Measurements from ENCODE around the gene DLL1.

DNA sequence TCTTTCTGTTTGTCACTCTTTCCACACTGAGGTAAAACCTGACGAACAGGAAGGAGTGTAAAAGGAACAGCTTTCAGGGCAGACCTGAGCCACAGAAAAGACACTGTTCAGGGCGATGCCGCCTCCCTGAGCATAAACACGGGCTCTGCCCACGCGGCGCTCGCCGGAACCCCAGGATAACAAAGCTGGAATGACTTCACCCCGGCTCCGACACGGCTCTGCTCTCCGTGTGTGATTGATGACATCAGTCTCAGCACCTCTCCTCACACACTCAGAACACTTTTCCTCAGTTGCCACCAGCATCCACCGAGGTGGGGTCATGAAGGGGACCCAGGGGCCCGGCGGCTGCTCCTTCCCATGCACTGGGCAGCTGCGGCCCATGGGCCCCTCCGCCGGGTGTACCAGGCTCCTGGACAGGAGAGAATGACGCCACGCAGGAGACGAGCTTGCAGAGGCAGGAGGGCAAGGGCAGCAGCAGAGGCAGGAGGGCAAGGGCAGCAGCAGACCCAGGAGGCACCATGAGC lies 43.6 kb downstream of the DLL1 start:
- TF ChIP-seq, protein P1, sequence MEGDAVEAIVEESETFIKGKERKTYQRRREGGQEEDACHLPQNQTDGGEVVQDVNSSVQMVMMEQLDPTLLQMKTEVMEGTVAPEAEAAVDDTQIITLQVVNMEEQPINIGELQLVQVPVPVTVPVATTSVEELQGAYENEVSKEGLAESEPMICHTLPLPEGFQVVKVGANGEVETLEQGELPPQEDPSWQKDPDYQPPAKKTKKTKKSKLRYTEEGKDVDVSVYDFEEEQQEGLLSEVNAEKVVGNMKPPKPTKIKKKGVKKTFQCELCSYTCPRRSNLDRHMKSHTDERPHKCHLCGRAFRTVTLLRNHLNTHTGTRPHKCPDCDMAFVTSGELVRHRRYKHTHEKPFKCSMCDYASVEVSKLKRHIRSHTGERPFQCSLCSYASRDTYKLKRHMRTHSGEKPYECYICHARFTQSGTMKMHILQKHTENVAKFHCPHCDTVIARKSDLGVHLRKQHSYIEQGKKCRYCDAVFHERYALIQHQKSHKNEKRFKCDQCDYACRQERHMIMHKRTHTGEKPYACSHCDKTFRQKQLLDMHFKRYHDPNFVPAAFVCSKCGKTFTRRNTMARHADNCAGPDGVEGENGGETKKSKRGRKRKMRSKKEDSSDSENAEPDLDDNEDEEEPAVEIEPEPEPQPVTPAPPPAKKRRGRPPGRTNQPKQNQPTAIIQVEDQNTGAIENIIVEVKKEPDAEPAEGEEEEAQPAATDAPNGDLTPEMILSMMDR (IDR thresholded peaks at IDR 0.05; ENCODE audit: low read length): no peak
- no peak for TF ChIP-seq EZH2 (IDR thresholded peaks at IDR 0.05; ENCODE audit: borderline replicate concordance, low read length)
